Heart right ventricle (tissue), 16 donors: ENCODE results near the gene SPEM2. TPM values are rescaled to one million over a fixed set of nuclear protein-coding genes. Genes with fewer than 3 reads are reported as not detected.
A peak's percentile ranks its signal among the peaks of the same experiment; 100 is the strongest.

ENCODE experiments used
- ATAC-seq, 8 donors: fragments of 200-7000 bp; cut with Tn5 transposase; one replicate each; pipeline ENCODE4 v1.9.1; 2020; ENCODE audit warnings: mild to moderate bottlenecking in 8 of 8, moderate library complexity in 8 of 8, moderate number of reproducible peaks in 1 of 8
- DNase-seq, 2 donors: peaks; one replicate each; pipeline ENCODE4 v3.0.0-alpha.2; 2020
- H3K27ac ChIP-seq, 10 donors: fragments of 200-600 bp; sonication (generic) in 2 of 10; one replicate each; pipeline versions ENCODE4 v1.5.0 to v1.8.0; 2020 to 2022; ENCODE audit warnings: mild to moderate bottlenecking in 3 of 10
- H3K27me3 ChIP-seq, 7 donors: fragments of 200-600 bp; one replicate each; pipeline ENCODE4 v1.8.0; 2021 to 2022; ENCODE audit warnings: mild to moderate bottlenecking in 2 of 7
- H3K36me3 ChIP-seq, 9 donors: fragments of 200-600 bp; sonication (generic) in 1 of 9; one replicate each; pipeline versions ENCODE4 v1.5.0 to v1.8.0; 2020 to 2022; ENCODE audit warnings: mild to moderate bottlenecking in 2 of 9
- H3K4me1 ChIP-seq, 9 donors: fragments of 200-600 bp; sonication (generic) in 1 of 9; one replicate each; pipeline versions ENCODE4 v1.5.0 to v1.8.0; 2020 to 2022; ENCODE audit warnings: mild to moderate bottlenecking in 4 of 9
- H3K4me3 ChIP-seq, 10 donors: fragments of 200-600 bp; sonication (generic) in 2 of 10; one replicate each; pipeline versions ENCODE4 v1.5.0 to v1.8.0; 2020 to 2022; ENCODE audit warnings: mild to moderate bottlenecking in 7 of 10, moderate library complexity in 2 of 10
- H3K9me3 ChIP-seq, 11 donors: fragments of 200-600 bp in 10 of 11; sonication (generic) in 2 of 11; one replicate each; pipeline versions ENCODE4 v1.5.0 to v1.8.0; 2013 to 2022; ENCODE audit warnings: mild to moderate bottlenecking in 2 of 11, control low read depth in 1 of 11, moderate library complexity in 1 of 11
- WGBS, 2 donors: extraction: QIAGEN DNeasy Blood & Tissue Kit; methylation state at CpG; one replicate each; pipeline ENCODE4 v1.1.7; 2013; ENCODE audit warnings: inconsistent platforms in 1 of 2; 5-methylcytosine and 5-hydroxymethylcytosine counted together
- intact Hi-C, 10 donors: fragments of 100-400 bp; cut with DNase I; formaldehyde crosslinking; loops; one replicate each; pipeline versions ENCODE4 v1.11.1 to v1.14.2; 2022
- polyA plus RNA-seq, 2 donors: library from polyadenylated mRNA; stranded (reverse); fragments of 200-250 nt; gene quantifications; one replicate each; pipeline ENCODE4 v1.2.3, GENCODE V29; 2013
- total RNA-seq, 10 donors: library from RNA; stranded (reverse); fragmentation: NEBNext Ultra II Directional in 3 of 10; extraction: Animal tissue kit (Norgen Biotek cat#: 25700) in 3 of 10; gene quantifications; one replicate each; pipeline versions ENCODE4 v1.2.1 to v1.2.4, GENCODE V29; 2021 to 2023
- TF ChIP-seq, protein P1 (sequence below), 9 donors: fragments of 200-600 bp; sonication (generic) in 2 of 9; IDR thresholded peaks; one replicate each; pipeline versions ENCODE4 v1.5.0 to v1.8.0; 2021 to 2022; ENCODE audit warnings: antibody characterized with exemption in 9 of 9, mild to moderate bottlenecking in 5 of 9, moderate library complexity in 1 of 9
- donor health status: Arrhythmogenic right ventricular cardiomyopathy.
- donor health status: ischemic (EF 13 %, LVEDD 7.1; RV severe dilation, severe dysfunction).
- donor health status: healthy with polysubstance abuse.
- donor health status: DM: no; HTN: yes; CAD: no.
- donor health status: DM: no; HTN: no; CAD: no.
- donor health status: ischemic (EF 25% LVEDD 6.9; RV normal size, moderate dysfunction).
- donor health status: ischemic (EF 25% LVEDD 5.7; RV mildly dilated, moderate dysfunction).
- donor health status: healthy.
- donor health status: DM: yes; HTN: yes; CAD: no.
- donor health status: Ischemic cardiomyopathy.
- donor health status: ischemic (EF 35%, LVEDD 5.7; RV mildly dilated, moderate dysfunction).
- donor health status: nonischemic (EF 11% LVEDD 7.7; RV severe dilation, severe dysfunction).
- donor health status: DM: yes; HTN: yes; CAD: no.
- donor health status: PGD.
- donor health status: ischemic (EF 29% LVEDD 5.4; RV normal size, mild dysfunction).
- donor health status: nonischemic (EF 23%, LVEDD 6.1; RV moderate dilation, normal function).

Gene SPEM2
- total and polyA plus RNA-seq, 12 donors, result not detected

DNA sequence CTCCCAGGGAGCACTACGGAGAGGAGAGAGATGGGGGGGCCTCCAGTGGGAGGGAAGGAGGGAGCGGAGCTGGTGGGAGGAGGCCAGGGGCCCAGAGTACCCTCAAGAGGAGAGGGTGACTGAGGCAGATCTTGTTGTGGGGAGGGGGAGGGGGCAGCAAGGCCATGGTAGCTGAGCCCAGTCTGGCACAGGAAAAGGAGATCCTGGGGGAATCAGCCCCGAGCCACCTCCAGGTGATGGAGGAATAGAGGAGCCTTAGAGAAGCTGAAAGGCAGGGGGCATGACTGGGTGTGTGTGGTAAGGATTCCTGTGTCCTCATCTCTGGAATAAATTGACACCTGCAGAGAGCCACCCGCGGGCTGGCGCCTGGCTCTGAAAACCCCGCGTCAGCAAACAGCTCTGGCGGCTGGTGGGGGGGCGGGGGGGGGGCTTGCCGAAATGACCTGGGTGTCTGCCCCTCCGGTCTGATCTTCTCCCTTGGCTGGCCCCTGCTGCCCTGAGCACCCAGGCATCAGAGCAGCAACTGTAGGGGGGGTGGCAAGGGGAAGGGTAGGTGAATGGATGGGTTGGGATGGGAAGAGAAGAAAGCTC, 19.1 kb upstream of the SPEM2 start:
- H3K27ac ChIP-seq, result peak overlapping the region in 1 of 10 donors; percentile 94

DNA sequence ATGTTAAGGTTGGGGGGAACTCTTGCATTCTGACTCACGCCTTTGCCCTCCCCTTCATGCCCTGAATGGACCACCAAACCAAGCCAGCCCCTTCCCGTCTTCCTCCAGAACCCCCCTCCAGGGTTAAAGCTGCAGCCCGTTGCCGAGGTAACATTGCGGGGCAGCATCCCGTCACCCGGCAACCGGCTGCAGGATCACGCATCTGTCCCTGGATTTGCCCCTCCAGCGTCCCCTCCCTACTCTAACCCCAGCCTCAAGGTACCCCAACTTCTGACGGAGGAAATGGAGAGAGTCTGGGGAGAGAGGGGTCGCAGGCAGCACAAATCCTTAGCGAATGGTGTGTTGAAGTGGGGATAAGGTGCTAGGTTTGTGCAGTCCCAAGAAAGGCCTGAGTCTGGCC, 18.3 kb upstream of the SPEM2 start:
- H3K4me3 ChIP-seq, result no peak overlapping the region
- peaks cover 12 to 25% (median 18%) of the 10 kb centered on the region in 9 donors for H3K4me1 ChIP-seq
- peaks cover 0 to 17% (median 0%) of the 10 kb centered on the region in 7 donors for H3K27me3 ChIP-seq
- H3K27ac ChIP-seq, result no peak overlapping the region
- WGBS, 2 donors, result 84 to 88% methylated on average over 13 of the region's 13 CpGs
- intact Hi-C loops, result no loop called here
- no peaks in the 10 kb centered on the region for H3K9me3 ChIP-seq
- DNase-seq (no peak), ATAC-seq (no peak)
- TF ChIP-seq, protein P1, sequence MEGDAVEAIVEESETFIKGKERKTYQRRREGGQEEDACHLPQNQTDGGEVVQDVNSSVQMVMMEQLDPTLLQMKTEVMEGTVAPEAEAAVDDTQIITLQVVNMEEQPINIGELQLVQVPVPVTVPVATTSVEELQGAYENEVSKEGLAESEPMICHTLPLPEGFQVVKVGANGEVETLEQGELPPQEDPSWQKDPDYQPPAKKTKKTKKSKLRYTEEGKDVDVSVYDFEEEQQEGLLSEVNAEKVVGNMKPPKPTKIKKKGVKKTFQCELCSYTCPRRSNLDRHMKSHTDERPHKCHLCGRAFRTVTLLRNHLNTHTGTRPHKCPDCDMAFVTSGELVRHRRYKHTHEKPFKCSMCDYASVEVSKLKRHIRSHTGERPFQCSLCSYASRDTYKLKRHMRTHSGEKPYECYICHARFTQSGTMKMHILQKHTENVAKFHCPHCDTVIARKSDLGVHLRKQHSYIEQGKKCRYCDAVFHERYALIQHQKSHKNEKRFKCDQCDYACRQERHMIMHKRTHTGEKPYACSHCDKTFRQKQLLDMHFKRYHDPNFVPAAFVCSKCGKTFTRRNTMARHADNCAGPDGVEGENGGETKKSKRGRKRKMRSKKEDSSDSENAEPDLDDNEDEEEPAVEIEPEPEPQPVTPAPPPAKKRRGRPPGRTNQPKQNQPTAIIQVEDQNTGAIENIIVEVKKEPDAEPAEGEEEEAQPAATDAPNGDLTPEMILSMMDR (IDR thresholded peaks at IDR 0.05), result no peak
- peaks cover 0 to 13% (median 0%) of the 10 kb centered on the region in 9 donors for H3K36me3 ChIP-seq

More for the DNA sequence above, 19.1 kb upstream of the SPEM2 start:
- ATAC-seq (no peak), DNase-seq (no peak)
- H3K27me3 ChIP-seq, result peaks cover 0 to 17% (median 0%) of the 10 kb centered on the region in 7 donors
- intact Hi-C loops, result no loop called here
- TF ChIP-seq, protein P1 (IDR thresholded peaks at IDR 0.05), result no peak
- peaks cover 0 to 15% (median 0%) of the 10 kb centered on the region in 9 donors for H3K36me3 ChIP-seq
- no peaks in the 10 kb centered on the region for H3K9me3 ChIP-seq
- 64 to 68% methylated on average over 12 of the region's 12 CpGs for WGBS, 2 donors
- H3K4me1 ChIP-seq, result peaks cover 13 to 28% (median 19%) of the 10 kb centered on the region in 9 donors
- peak overlapping the region in 2 of 10 donors; percentile 66 to 68 for H3K4me3 ChIP-seq

DNA sequence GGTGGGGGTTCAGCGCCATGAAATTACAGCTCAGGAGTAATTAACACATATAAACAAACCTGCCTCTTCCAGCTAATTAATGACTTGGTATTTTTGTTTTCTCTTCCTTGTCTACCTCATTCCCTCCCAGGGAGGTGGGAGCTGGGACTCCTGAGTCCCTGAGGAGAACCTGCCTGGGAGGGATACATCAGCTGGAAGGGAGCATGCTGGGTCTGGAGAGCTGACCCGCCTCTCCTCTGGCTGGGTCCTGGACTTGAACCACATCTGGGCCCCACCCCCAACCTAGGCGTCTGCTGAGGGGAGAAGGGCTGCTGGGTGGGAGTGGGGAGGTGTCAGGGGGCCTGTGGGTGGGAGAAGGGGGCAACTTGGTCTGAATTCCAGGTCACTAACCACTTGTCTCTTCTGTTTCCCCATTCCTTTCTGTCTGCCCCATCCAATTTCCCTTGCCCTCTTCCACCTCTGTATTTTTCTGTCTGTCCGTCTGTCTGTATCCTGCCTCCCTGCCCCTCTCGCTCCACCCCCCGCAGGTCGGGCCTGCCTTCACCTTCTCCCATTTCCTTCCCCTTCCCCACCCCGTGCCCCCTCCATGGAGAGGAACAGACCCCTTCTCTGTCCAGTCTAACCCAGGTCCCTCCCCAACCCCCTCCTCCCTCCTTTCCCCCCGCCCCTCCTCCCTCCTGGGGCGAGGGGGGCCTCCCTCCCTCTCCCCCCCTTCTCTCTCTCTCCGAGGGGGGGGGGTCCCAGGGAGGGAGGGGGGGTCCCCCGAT, 17.7 kb upstream of the SPEM2 start, which contains the start of gene NLGN2:
Gene NLGN2 (plus strand): TSS at position 361 of the 767 bp plus-strand sequence. CDS start 411 bp downstream, outside the sequence.
- H3K4me3 ChIP-seq, result no peak within 1 kb of the TSS
- 57 to 60% methylated on average over 10 to 11 of the region's 12 CpGs for WGBS, 2 donors
- ATAC-seq, result no peak
- no peak within 1 kb of the TSS for H3K27ac ChIP-seq
- intact Hi-C loops, result no loop called here
- no peaks in the 10 kb centered on the region for H3K9me3 ChIP-seq
- DNase-seq, result no peak
- peaks cover 0 to 17% (median 0%) of the 10 kb centered on the region in 7 donors for H3K27me3 ChIP-seq
- peaks cover 6 to 19% (median 13%) of the 10 kb centered on the region in 9 donors for H3K4me1 ChIP-seq
- TF ChIP-seq, protein P1 (IDR thresholded peaks at IDR 0.05), result no peak
- H3K36me3 ChIP-seq, result peaks cover 0 to 11% (median 0%) of the 10 kb centered on the region in 9 donors

DNA sequence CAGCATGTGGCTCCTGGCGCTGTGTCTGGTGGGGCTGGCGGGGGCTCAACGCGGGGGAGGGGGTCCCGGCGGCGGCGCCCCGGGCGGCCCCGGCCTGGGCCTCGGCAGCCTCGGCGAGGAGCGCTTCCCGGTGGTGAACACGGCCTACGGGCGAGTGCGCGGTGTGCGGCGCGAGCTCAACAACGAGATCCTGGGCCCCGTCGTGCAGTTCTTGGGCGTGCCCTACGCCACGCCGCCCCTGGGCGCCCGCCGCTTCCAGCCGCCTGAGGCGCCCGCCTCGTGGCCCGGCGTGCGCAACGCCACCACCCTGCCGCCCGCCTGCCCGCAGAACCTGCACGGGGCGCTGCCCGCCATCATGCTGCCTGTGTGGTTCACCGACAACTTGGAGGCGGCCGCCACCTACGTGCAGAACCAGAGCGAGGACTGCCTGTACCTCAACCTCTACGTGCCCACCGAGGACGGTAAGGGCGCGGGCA, 17.1 kb upstream of the SPEM2 start:
- intact Hi-C loops, result no loop called here
- ATAC-seq (no peak), DNase-seq (no peak)
- H3K4me1 ChIP-seq, result peaks cover 0 to 13% (median 7%) of the 10 kb centered on the region in 9 donors
- H3K9me3 ChIP-seq, result no peaks in the 10 kb centered on the region
- H3K4me3 ChIP-seq, result no peak overlapping the region
- TF ChIP-seq, protein P1 (IDR thresholded peaks at IDR 0.05), result no peak
- H3K36me3 ChIP-seq, result peaks cover 0 to 11% (median 0%) of the 10 kb centered on the region in 9 donors
- WGBS, 2 donors, result 59 to 71% methylated on average over 42 to 58 of the region's 58 CpGs
- peaks cover 0 to 17% (median 0%) of the 10 kb centered on the region in 7 donors for H3K27me3 ChIP-seq
- no peak overlapping the region for H3K27ac ChIP-seq
